Measurements from ENCODE around the gene SEPTIN5. TPM values are rescaled to one million over a fixed set of nuclear protein-coding genes. Genes with fewer than 3 reads are reported as not detected.

Gene SEPTIN5
- total and polyA plus RNA-seq, 2 donors from 2014 or later: 10.4 to 13.0 TPM

GRCh38 chr22:19761725-19762567 lies 47.6 kb downstream of the SEPTIN5 start:
- no peaks in the 10 kb centered on the region for H3K9me3 ChIP-seq (ENCODE audit: control insufficient read depth in 2 of 3, insufficient read depth in 1 of 3, low read length in 3 of 3)
- intact Hi-C loops (cut with DNase I): no loop called here
- TF ChIP-seq CTCF (IDR thresholded peaks at IDR 0.05; ENCODE audit: borderline replicate concordance, extremely low read depth, insufficient read depth): no peak
- DNase-seq: no peak
- no peak for FAIRE-seq
- no peak overlapping the region for H3K27ac ChIP-seq (ENCODE audit: low read depth in 2 of 2, low read length in 2 of 2)
- no peaks in the 10 kb centered on the region for H3K36me3 ChIP-seq (ENCODE audit: control insufficient read depth in 2 of 3, insufficient read depth in 3 of 3, low read length in 3 of 3)
- no peak overlapping the region for H3K4me3 ChIP-seq (ENCODE audit: low read length in 3 of 3)
- peaks cover 0 to 2% (median 0%) of the 10 kb centered on the region in 3 donors for H3K4me1 ChIP-seq (ENCODE audit: control insufficient read depth in 2 of 3, insufficient read depth in 2 of 3, low read depth in 1 of 3, low read length in 3 of 3)
- H3K9ac ChIP-seq (ENCODE audit: low read length in 3 of 3): no peak overlapping the region
- H3K27me3 ChIP-seq (ENCODE audit: control insufficient read depth, insufficient read depth, low read length): peaks cover 52% of the 10 kb centered on the region

- Histone ChIP-seq H3K9ac (ENCODE audit: low read length in 3 of 3) (no peak overlapping the region), H3K27ac (ENCODE audit: low read depth in 2 of 2, low read length in 2 of 2) (no peak overlapping the region), H3K4me3 (ENCODE audit: low read length in 3 of 3) (no peak overlapping the region), H3K9me3 (ENCODE audit: control insufficient read depth in 2 of 3, insufficient read depth in 1 of 3, low read length in 3 of 3) (no peaks in the 10 kb centered on the region), H3K4me1 (ENCODE audit: control insufficient read depth in 2 of 3, insufficient read depth in 2 of 3, low read depth in 1 of 3, low read length in 3 of 3) (no peaks in the 10 kb centered on the region), H3K27me3 (ENCODE audit: control insufficient read depth, insufficient read depth, low read length) (peaks cover 48% of the 10 kb centered on the region), H3K36me3 (ENCODE audit: control insufficient read depth in 2 of 3, insufficient read depth in 3 of 3, low read length in 3 of 3) (no peaks in the 10 kb centered on the region)
- TF ChIP-seq CTCF (IDR thresholded peaks at IDR 0.05; ENCODE audit: borderline replicate concordance, extremely low read depth, insufficient read depth): no peak
- intact Hi-C loops (cut with DNase I): no loop called here
- FAIRE-seq (no peak), DNase-seq (no peak)
Observed at GRCh38 chr22:19762568-19763457, 48.5 kb downstream of the SEPTIN5 start.

DNA sequence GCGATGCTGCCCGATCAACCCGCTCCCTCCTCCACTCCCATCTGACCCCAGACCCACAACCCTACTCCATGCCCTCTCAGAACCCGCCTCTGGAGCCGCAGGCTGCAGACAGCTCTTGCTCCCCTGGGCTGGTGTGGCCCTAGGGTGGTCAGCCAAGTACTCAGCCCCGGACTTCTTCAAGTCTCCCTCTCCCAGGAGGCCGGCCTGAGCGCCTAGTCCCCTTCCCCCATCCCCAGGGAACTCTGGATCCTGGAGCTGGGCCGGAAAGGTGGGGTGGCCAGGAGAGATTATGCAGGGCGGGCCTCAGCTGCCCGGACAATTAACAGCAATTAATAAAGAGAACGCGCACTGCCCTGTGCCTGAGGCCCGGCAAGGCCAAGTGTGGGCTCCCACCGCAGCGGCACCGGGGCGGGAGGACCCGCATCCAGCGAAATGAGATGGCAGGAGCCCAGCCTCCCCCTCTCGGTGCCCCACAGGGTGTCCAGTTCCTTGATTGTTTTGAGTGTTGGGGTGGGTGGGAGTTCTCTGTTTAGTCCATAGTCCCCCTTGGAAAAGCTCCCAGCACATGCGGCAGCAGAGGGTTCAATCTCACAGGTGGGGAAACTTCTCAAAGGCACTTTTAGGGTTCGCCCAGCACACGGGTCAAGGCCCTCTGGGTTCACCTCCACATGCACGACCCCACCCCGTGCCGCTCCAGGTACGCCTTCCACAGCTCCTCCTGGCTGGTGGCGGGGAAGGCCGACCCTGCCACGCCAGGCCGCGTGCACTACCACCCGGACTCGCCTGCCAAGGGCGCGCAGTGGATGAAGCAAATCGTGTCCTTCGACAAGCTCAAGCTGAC lies 49.4 kb downstream of the SEPTIN5 start:
- no peak for DNase-seq
- no peak overlapping the region for H3K9ac ChIP-seq (ENCODE audit: low read length in 3 of 3)
- H3K4me1 ChIP-seq (ENCODE audit: control insufficient read depth in 2 of 3, insufficient read depth in 2 of 3, low read depth in 1 of 3, low read length in 3 of 3): peaks cover 0 to 3% (median 0%) of the 10 kb centered on the region in 3 donors
- H3K36me3 ChIP-seq (ENCODE audit: control insufficient read depth in 2 of 3, insufficient read depth in 3 of 3, low read length in 3 of 3): no peaks in the 10 kb centered on the region
- FAIRE-seq: no peak
- no peak for TF ChIP-seq CTCF (IDR thresholded peaks at IDR 0.05; ENCODE audit: borderline replicate concordance, extremely low read depth, insufficient read depth)
- H3K4me3 ChIP-seq (ENCODE audit: low read length in 3 of 3): no peak overlapping the region
- H3K27ac ChIP-seq (ENCODE audit: low read depth in 2 of 2, low read length in 2 of 2): no peak overlapping the region
- intact Hi-C loops (cut with DNase I): no loop called here
- no peaks in the 10 kb centered on the region for H3K9me3 ChIP-seq (ENCODE audit: control insufficient read depth in 2 of 3, insufficient read depth in 1 of 3, low read length in 3 of 3)
- peaks cover 54% of the 10 kb centered on the region for H3K27me3 ChIP-seq (ENCODE audit: control insufficient read depth, insufficient read depth, low read length)
